Nephron (organoid): ENCODE measurements around the gene CCDC9B.

Experiments
- H3K27ac Mint-ChIP-seq, 3 experiments: 2 replicates each; pipeline ENCODE4 v1.8.0; 2020; ENCODE audit warnings: mixed read lengths in 3 of 3, mild to moderate bottlenecking in 2 of 3, moderate library complexity in 1 of 3
- H3K27me3 Mint-ChIP-seq: 2 replicates; pipeline ENCODE4 v1.8.0; 2021; ENCODE audit warnings: low read depth, mild to moderate bottlenecking, moderate library complexity, mixed read lengths
- H3K36me3 Mint-ChIP-seq: 2 replicates; pipeline ENCODE4 v1.8.0; 2020; ENCODE audit warnings: low read depth, mixed read lengths
- H3K4me1 Mint-ChIP-seq: 2 replicates; pipeline ENCODE4 v1.8.0; 2020; ENCODE audit warnings: mixed read lengths
- H3K4me3 Mint-ChIP-seq, 3 experiments: 2 replicates each; pipeline ENCODE4 v1.8.0; 2020; ENCODE audit warnings: mild to moderate bottlenecking in 3 of 3, mixed read lengths in 3 of 3, moderate library complexity in 2 of 3
- H3K9me3 Mint-ChIP-seq: 2 replicates; pipeline ENCODE4 v1.8.0; 2020; ENCODE audit warnings: mixed read lengths
- TF ChIP-seq, protein P1 (sequence below), 3 experiments: fragments of 200-600 bp; sonication (generic); IDR thresholded peaks; one replicate each; pipeline ENCODE4 v1.5.0; 2021; ENCODE audit warnings: antibody characterized with exemption in 3 of 3; ENCODE audit not compliant: unreplicated experiment in 3 of 3

The CCDC9B gene

DNA sequence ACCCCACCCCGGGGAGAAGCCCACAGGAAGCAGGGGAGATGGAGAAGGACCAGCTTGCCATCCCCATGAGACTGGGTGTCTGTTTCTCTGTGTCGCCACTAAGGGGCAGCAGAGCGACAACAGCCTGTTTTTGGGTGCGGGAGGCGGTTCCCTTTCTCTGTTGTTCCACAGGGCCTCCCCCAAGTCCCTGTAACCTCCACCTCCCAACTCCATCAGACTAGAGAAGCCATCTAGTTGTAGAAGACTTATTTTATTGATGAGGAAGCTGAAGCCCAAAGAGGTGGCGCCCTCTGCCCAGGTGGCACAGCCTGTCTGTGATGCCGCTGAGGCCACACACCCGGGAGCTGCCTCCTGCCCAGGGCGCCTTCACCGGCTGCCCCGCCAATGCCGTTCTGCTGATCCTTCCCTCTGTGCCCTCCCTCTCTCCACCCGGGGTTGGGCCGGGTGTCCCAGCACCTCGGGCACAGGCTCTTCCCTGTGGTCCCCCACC is 3.9 kb upstream of the CCDC9B start:
- Mint-ChIP-seq H3K9me3 (no peaks in the 10 kb centered on the region), H3K4me3 (no peak overlapping the region), H3K27ac (peak overlapping the region in 1 of 3 experiments; percentile 61), H3K4me1 (peaks cover 33% of the 10 kb centered on the region), H3K27me3 (peaks cover 2% of the 10 kb centered on the region), H3K36me3 (no peaks in the 10 kb centered on the region)
- TF ChIP-seq, protein P1, sequence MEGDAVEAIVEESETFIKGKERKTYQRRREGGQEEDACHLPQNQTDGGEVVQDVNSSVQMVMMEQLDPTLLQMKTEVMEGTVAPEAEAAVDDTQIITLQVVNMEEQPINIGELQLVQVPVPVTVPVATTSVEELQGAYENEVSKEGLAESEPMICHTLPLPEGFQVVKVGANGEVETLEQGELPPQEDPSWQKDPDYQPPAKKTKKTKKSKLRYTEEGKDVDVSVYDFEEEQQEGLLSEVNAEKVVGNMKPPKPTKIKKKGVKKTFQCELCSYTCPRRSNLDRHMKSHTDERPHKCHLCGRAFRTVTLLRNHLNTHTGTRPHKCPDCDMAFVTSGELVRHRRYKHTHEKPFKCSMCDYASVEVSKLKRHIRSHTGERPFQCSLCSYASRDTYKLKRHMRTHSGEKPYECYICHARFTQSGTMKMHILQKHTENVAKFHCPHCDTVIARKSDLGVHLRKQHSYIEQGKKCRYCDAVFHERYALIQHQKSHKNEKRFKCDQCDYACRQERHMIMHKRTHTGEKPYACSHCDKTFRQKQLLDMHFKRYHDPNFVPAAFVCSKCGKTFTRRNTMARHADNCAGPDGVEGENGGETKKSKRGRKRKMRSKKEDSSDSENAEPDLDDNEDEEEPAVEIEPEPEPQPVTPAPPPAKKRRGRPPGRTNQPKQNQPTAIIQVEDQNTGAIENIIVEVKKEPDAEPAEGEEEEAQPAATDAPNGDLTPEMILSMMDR (IDR thresholded peaks at IDR 0.05; ENCODE audit: unreplicated experiment in 3 of 3) = peak; percentile 56 to 65 (median 62)

- Mint-ChIP-seq H3K4me3 (no peak overlapping the region), H3K27me3 (no peaks in the 10 kb centered on the region), H3K9me3 (no peaks in the 10 kb centered on the region), H3K36me3 (no peaks in the 10 kb centered on the region), H3K27ac (peak overlapping the region in 1 of 3 experiments; percentile 61), H3K4me1 (peaks cover 34% of the 10 kb centered on the region)
- TF ChIP-seq, protein P1 (IDR thresholded peaks at IDR 0.05; ENCODE audit: unreplicated experiment in 3 of 3) = no peak
Measured at GRCh38 chr15:40344217-40344616, 3.5 kb upstream of the CCDC9B start.

DNA sequence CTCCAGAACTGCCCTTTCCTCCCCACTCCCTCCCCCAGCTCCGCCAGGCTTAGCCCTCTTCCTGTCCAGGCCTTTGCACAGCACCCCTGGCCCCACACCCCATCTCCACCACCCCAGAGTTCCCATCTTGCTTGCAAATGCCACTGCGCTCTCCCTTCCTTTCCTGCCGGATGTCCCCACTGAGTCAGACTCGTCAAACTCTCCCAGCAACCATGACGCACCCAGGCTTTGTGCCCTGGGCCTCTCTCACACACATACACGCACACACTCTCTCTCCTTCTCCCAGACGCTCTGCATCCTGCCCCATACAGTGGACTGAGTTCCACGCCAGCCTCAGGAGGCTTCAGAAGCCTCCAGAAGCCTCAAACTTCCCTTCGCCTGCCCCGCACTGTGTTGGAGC is 2.8 kb upstream of the CCDC9B start:
- Mint-ChIP-seq H3K27me3 (no peaks in the 10 kb centered on the region), H3K4me3 (no peak overlapping the region), H3K9me3 (no peaks in the 10 kb centered on the region), H3K27ac (peak overlapping the region in 2 of 3 experiments; percentile 38 to 47), H3K4me1 (peaks cover 36% of the 10 kb centered on the region), H3K36me3 (no peaks in the 10 kb centered on the region)
- TF ChIP-seq, protein P1 (IDR thresholded peaks at IDR 0.05; ENCODE audit: unreplicated experiment in 3 of 3) = no peak

DNA sequence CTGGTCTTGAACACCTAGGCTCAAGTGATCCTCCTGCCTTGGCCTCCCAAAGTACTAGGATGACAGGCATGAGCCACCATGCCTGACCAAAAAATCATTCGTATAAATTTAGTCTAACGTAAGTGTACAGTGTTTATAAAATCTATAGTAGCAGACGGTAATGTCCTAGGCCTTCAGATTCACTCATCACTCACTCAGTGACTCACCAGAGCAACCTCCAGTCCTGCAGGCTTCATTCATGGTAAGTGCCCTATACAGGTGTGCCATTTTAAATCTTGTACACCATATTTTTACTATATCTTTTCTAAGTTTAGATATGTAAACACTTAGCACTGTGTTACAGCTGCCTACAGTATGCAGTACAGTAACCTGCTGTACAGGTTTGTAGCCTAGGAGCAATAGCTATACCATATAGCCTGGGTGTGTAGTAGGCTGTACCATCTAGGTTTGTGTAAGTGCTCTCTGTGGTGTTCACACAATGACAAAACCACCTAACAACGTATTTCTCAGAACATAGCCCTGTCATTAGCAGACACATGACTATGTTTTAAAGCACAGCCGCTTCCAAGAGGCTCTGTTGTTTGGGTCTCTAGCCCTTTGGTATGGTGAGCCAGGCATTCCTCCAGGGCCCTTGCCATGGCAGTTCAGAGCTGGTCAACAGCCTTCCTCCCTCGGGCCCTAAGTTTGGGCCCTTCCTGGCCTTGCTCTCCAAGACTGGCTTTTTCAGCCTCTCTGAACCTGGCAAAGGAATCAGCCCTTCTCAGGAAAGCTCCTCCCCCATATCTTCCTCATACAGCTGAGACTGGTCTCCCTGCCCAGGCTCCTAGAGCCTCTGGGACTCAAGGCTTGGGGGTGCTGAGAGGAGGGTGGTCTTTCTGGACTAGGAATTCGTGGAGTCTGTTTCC is 1.9 kb upstream of the CCDC9B start:
- Mint-ChIP-seq H3K27ac (peak overlapping the region; percentile 23 to 47 (median 38)), H3K36me3 (no peaks in the 10 kb centered on the region), H3K4me1 (peaks cover 45% of the 10 kb centered on the region), H3K4me3 (no peak overlapping the region), H3K9me3 (no peaks in the 10 kb centered on the region), H3K27me3 (no peaks in the 10 kb centered on the region)
- TF ChIP-seq, protein P1 (IDR thresholded peaks at IDR 0.05; ENCODE audit: unreplicated experiment in 3 of 3) = no peak

DNA sequence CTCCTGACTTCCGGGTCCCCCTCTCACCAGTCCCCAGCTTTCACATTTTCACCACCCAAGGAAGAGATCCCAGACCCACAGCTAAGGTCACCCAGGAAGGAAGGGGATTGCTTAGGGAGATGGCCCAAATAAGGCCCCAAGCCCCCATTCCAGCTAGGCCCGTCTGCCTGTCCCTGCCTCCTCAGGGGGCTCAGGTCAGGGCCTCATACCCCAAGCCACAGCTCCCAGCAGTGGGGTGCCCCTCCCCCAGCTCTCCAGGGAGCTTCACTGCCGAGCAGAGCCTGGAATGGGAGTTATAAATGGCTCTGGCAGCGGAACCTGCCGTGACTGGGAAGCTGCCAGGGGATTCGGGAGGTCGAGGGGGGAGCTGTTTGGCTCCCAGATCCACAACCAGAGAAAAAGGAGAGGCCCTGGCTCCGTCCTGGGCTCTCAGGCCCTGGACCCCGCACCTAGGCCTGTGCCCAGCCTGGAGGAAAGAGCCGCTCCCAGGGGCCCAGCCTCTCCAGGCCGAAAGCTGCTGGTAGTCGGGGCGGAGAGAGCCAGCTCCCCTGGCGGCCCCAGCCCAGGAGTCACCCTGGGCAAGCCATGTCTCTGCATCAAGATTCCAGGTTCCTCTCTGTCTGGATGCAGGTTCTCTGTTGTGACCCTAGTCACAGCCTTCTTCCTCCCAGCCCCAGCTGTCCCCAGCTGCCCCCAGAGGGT is 550 bp downstream of the CCDC9B start:
- no peaks in the 10 kb centered on the region for H3K9me3 Mint-ChIP-seq
- peaks cover 61% of the 10 kb centered on the region for H3K4me1 Mint-ChIP-seq
- H3K36me3 Mint-ChIP-seq = no peaks in the 10 kb centered on the region
- H3K27ac Mint-ChIP-seq = peak overlapping the region; percentile 87 to 89 (median 88)
- peak overlapping the region in 2 of 3 experiments; percentile 49 to 51 for H3K4me3 Mint-ChIP-seq
- TF ChIP-seq, protein P1 (IDR thresholded peaks at IDR 0.05; ENCODE audit: unreplicated experiment in 3 of 3) = no peak
- H3K27me3 Mint-ChIP-seq = peaks cover 5% of the 10 kb centered on the region
